BE2C (cell line): Measurements from ENCODE around the gene SYNDIG1.

Source experiments
- DNase-seq: peaks from one replicate; pipeline ENCODE4 v3.0.0-alpha.2; 2020
- H3K27me3 ChIP-seq: fragments of 250-450 bp; sonication (Bioruptor Pico); 2 replicates; pipeline ENCODE4 v1.5.1; 2020; ENCODE audit warnings: mild to moderate bottlenecking
- H3K36me3 ChIP-seq: fragments of 250-450 bp; sonication (Bioruptor Pico); 2 replicates; pipeline ENCODE4 v1.5.1; 2020; ENCODE audit warnings: mild to moderate bottlenecking
- H3K4me1 ChIP-seq: fragments of 250-450 bp; sonication (Bioruptor Pico); 2 replicates; pipeline ENCODE4 v1.5.1; 2020
- H3K4me3 ChIP-seq: 2 replicates; pipeline ENCODE4 v1.5.1; 2011; ENCODE audit warnings: low read depth, low read length
- H3K9me3 ChIP-seq: fragments of 250-450 bp; sonication (Bioruptor Pico); 2 replicates; pipeline ENCODE4 v1.5.1; 2020
- CTCF ChIP-seq: IDR thresholded peaks from 2 replicates; pipeline ENCODE4 v1.5.1; 2012; ENCODE audit warnings: mild to moderate bottlenecking, low read depth, low read length

The SYNDIG1 gene

GRCh38 chr20:24598346-24598745, 128.9 kb downstream of the SYNDIG1 start:
- no peak for TF ChIP-seq CTCF
- H3K36me3 ChIP-seq: no peaks in the 10 kb centered on the region
- no peak overlapping the region for H3K4me3 ChIP-seq
- no peak for DNase-seq
- H3K4me1 ChIP-seq: no peaks in the 10 kb centered on the region
- H3K9me3 ChIP-seq: no peaks in the 10 kb centered on the region; the same call in 1 of the 2 replicates
- H3K27me3 ChIP-seq: no peaks in the 10 kb centered on the region

- Histone ChIP-seq H3K4me3 (no peak overlapping the region), H3K4me1 (no peaks in the 10 kb centered on the region), H3K36me3 (no peaks in the 10 kb centered on the region), H3K27me3 (no peaks in the 10 kb centered on the region), H3K9me3 (no peaks in the 10 kb centered on the region; the same call in 1 of the 2 replicates)
- TF ChIP-seq CTCF: no peak
- DNase-seq: no peak
Observed at GRCh38 chr20:24598996-24599395, 129.6 kb downstream of the SYNDIG1 start.

GRCh38 chr20:24600012-24600411, 130.6 kb downstream of the SYNDIG1 start:
- no peaks in the 10 kb centered on the region for H3K27me3 ChIP-seq
- H3K4me1 ChIP-seq: no peaks in the 10 kb centered on the region
- H3K4me3 ChIP-seq: no peak overlapping the region
- no peak for TF ChIP-seq CTCF
- no peaks in the 10 kb centered on the region for H3K36me3 ChIP-seq
- no peaks in the 10 kb centered on the region; the same call in 1 of the 2 replicates for H3K9me3 ChIP-seq
- DNase-seq: no peak

- no peaks in the 10 kb centered on the region for H3K27me3 ChIP-seq
- no peaks in the 10 kb centered on the region for H3K36me3 ChIP-seq
- no peaks in the 10 kb centered on the region for H3K4me1 ChIP-seq
- no peak for DNase-seq
- no peaks in the 10 kb centered on the region; the same call in 1 of the 2 replicates for H3K9me3 ChIP-seq
- TF ChIP-seq CTCF: no peak
- H3K4me3 ChIP-seq: no peak overlapping the region
Observed at GRCh38 chr20:24603454-24603853, 134.0 kb downstream of the SYNDIG1 start.

- Histone ChIP-seq H3K4me3 (no peak overlapping the region), H3K27me3 (no peaks in the 10 kb centered on the region), H3K36me3 (no peaks in the 10 kb centered on the region), H3K4me1 (no peaks in the 10 kb centered on the region), H3K9me3 (no peaks in the 10 kb centered on the region; the same call in 1 of the 2 replicates)
- no peak for DNase-seq
- TF ChIP-seq CTCF: no peak
Observed at GRCh38 chr20:24604966-24605665, 135.7 kb downstream of the SYNDIG1 start.

- no peak for TF ChIP-seq CTCF
- Histone ChIP-seq H3K9me3 (no peaks in the 10 kb centered on the region; the same call in 1 of the 2 replicates), H3K4me1 (no peaks in the 10 kb centered on the region), H3K27me3 (no peaks in the 10 kb centered on the region), H3K36me3 (no peaks in the 10 kb centered on the region), H3K4me3 (no peak overlapping the region)
- no peak for DNase-seq
Observed at GRCh38 chr20:24605937-24606455, 136.6 kb downstream of the SYNDIG1 start.
